Ovary (tissue), 3 donors: ENCODE measurements around the gene SRCAP.

ENCODE experiments used
- EP300 ChIP-seq: sonication (generic); formaldehyde crosslinking; IDR thresholded peaks from one replicate; pipeline ENCODE4 v1.6.1; 2017; ENCODE audit warnings: antibody characterized with exemption
- POLR2A ChIP-seq: fragments of 450-650 bp; IDR thresholded peaks from one replicate; pipeline ENCODE4 v1.6.1; 2017; ENCODE audit warnings: antibody characterized with exemption, mild to moderate bottlenecking, moderate library complexity
- TF ChIP-seq, protein P1 (sequence below), 3 donors: fragments of 450-650 bp in 2 of 3; fragments of 200-600 bp in 1 of 3; IDR thresholded peaks; one replicate each; pipeline versions ENCODE4 v1.5.1 to v1.8.0; 2016 to 2022; ENCODE audit warnings: antibody characterized with exemption in 3 of 3, mild to moderate bottlenecking in 1 of 3
- donor health status: DM: no; HTN: no; CAD: no.

DNA sequence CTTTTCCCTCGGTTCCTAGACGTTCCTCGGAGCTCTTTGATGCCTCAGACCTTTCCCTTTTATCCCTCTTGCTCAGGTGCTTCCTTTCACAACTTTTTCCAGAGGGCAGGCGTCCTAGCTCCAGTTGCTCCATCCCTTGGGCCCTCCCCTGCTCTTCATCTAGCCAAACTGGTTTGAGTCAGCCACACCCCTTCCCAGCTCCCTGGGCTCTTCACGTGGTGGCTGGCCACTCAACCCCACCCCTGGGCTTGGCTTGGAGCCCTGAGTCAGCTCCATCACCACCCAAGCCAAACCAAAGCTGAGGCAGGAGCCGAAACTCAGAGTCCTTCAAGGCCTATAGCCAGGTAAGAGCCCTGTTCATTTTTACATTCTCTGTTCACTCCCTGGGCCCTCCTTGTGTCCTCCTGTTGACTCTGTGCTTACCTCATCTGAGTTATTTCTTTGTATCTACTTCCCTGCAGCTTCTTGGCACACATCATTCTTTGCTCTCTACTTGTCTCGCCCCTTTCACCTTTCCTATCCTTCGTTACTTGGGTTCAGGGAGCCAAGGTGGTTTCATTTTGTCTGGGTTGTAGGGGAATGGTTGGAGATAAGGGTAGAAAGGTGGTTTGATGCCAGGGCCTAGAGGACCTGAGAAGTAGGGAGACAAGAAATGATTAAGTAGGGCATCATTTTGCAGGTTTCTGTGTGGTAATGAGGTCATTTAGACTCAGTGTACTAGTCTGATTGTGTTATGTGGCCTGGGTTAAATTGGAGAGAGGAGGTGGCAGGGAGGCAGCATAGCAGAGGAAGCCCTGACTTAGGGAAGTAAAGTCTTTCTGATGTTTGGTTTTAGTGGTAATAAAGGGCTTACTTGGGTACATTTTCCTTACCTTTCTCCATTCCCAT lies 41.6 kb downstream of the SRCAP start:
- TF ChIP-seq, protein P1, sequence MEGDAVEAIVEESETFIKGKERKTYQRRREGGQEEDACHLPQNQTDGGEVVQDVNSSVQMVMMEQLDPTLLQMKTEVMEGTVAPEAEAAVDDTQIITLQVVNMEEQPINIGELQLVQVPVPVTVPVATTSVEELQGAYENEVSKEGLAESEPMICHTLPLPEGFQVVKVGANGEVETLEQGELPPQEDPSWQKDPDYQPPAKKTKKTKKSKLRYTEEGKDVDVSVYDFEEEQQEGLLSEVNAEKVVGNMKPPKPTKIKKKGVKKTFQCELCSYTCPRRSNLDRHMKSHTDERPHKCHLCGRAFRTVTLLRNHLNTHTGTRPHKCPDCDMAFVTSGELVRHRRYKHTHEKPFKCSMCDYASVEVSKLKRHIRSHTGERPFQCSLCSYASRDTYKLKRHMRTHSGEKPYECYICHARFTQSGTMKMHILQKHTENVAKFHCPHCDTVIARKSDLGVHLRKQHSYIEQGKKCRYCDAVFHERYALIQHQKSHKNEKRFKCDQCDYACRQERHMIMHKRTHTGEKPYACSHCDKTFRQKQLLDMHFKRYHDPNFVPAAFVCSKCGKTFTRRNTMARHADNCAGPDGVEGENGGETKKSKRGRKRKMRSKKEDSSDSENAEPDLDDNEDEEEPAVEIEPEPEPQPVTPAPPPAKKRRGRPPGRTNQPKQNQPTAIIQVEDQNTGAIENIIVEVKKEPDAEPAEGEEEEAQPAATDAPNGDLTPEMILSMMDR (IDR thresholded peaks at IDR 0.05), result no peak
- TF ChIP-seq POLR2A, result no peak
- TF ChIP-seq EP300, result no peak
